GM18498 (cell line): ENCODE results near the gene PIK3R4.

ENCODE experiments used
- ATAC-seq: cut with Tn5 transposase; IDR thresholded peaks from one replicate; pipeline ENCODE4 v1.9.1; 2021; ENCODE audit warnings: mild to moderate bottlenecking, moderate library complexity; ENCODE audit not compliant: unreplicated experiment

The PIK3R4 gene

DNA sequence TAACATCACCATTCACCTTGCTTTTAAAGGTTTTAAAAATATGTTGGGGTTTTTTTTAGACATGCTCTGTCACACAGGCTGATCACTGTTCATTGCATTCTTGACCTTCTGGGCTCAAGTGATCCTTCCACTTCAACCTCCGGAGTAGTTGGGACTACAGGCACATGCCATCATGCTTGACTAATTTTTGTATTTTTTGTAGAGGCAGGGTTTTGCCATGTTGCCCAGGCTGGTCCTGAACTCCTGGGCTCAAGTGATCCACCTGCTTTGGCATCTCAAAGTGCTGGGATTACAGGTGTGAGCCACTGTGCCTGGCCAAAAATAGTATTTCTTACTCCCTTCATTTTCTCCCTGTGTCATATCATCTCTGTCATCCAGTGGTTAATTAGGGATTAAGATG is 101.4 kb downstream of the PIK3R4 start:
- ATAC-seq, result no peak

- ATAC-seq, result no peak
These were observed 101.9 kb downstream of the PIK3R4 start for GRCh38 chr3:130644628-130645253.

GRCh38 chr3:130640027-130640426 is 106.6 kb downstream of the PIK3R4 start:
- ATAC-seq, result no peak

DNA sequence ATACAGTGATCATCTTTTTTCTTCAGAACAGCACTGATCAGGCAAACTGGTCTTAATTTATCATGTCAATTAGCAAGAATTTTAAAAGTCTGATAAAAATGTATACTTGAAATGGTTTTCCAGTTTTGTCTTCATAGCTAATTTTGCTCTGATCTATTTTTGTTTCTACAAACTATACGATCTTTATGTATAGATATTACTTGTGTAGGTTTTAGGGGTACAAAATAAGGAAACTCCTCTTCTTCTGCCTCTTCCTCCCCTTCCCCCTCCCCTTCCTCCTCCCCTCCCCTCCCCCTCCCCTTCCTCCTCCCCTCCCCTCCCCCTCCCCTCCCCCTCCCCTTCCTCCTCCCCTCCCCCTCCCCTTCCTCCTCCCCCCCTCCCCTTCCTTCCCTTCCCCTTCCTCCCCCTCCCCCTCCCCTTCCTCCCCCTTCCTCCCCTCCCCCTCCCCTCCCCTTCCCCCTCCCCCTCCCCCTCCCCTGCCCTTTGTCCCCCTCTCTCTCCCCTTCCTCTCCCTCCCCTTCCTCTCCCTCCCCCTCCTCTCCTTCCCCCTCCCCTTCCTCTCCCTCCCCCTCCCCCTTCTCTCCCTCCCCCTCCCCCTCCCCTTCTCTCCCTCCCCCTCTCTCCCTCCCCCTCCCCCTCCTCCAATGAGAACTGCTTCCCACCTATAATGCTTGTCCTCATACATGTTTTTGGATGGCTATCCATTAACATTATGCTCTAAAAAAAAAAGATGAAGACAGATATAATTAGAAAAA is 110.0 kb downstream of the PIK3R4 start:
- no peak for ATAC-seq

GRCh38 chr3:130635978-130636377 is 110.7 kb downstream of the PIK3R4 start:
- no peak for ATAC-seq

GRCh38 chr3:130635285-130635684 is 111.3 kb downstream of the PIK3R4 start:
- no peak for ATAC-seq
